ENCODE data around the gene ZBTB42. TPM values are rescaled to one million over a fixed set of nuclear protein-coding genes. Genes with fewer than 3 reads are reported as not detected.

Gene ZBTB42
- total RNA-seq, 1 donor from 2014 or later: 8.1 TPM

GRCh38 chr14:104794993-104795780 is 5.7 kb upstream of the ZBTB42 start, which contains the start of gene AKT1:
AKT1 (minus strand) TSS chr14:104795748; CDS start chr14:104792643, 3,105 bp downstream.
- DNase-seq (ENCODE audit: low read depth): no peak

GRCh38 chr14:104795781-104796686 is 4.9 kb upstream of the ZBTB42 start:
- DNase-seq (ENCODE audit: low read depth): no peak

GRCh38 chr14:104796687-104797081 is 4.2 kb upstream of the ZBTB42 start:
- DNase-seq (ENCODE audit: low read depth): no peak

GRCh38 chr14:104797115-104798044 is 3.5 kb upstream of the ZBTB42 start:
- no peak for DNase-seq (ENCODE audit: low read depth)

- DNase-seq (ENCODE audit: low read depth): no peak
These were observed 2.3 kb upstream of the ZBTB42 start for GRCh38 chr14:104798300-104799243.

- no peak for DNase-seq (ENCODE audit: low read depth)
These were observed 1.5 kb upstream of the ZBTB42 start for GRCh38 chr14:104799244-104800014.

- no peak for DNase-seq (ENCODE audit: low read depth)
These were observed 708 bp upstream of the ZBTB42 start for GRCh38 chr14:104800015-104800770.

- no peak for DNase-seq (ENCODE audit: low read depth)
These were observed 856 bp downstream of the ZBTB42 start for GRCh38 chr14:104801520-104802393.

GRCh38 chr14:104802394-104803184 is 1.7 kb downstream of the ZBTB42 start:
- no peak for DNase-seq (ENCODE audit: low read depth)

GRCh38 chr14:104803280-104803911 is 2.5 kb downstream of the ZBTB42 start:
- DNase-seq (ENCODE audit: low read depth): no peak

GRCh38 chr14:104803912-104804410 is 3.1 kb downstream of the ZBTB42 start:
- no peak for DNase-seq (ENCODE audit: low read depth)

GRCh38 chr14:104804481-104805325 is 3.8 kb downstream of the ZBTB42 start:
- no peak for DNase-seq (ENCODE audit: low read depth)

GRCh38 chr14:104805326-104805678 is 4.4 kb downstream of the ZBTB42 start:
- DNase-seq (ENCODE audit: low read depth): peak; percentile 76

- no peak for DNase-seq (ENCODE audit: low read depth)
These were observed 5.2 kb downstream of the ZBTB42 start for GRCh38 chr14:104805941-104806624.
